Activated naive CD4-positive, alpha-beta T cell treated with Interleukin-2 at 50 U/mL for 16 hours (primary cell): Measurements from ENCODE around the gene PPT2.
"Not testable (repeated sequence)": the region's sequence is repeated elsewhere in the genome, so short reads cannot be mapped to it uniquely, and the experiment has no call there.

Source experiments
- DNase-seq: peaks from one replicate; pipeline ENCODE4 v3.0.0-alpha.2; 2020

The PPT2 gene

DNA sequence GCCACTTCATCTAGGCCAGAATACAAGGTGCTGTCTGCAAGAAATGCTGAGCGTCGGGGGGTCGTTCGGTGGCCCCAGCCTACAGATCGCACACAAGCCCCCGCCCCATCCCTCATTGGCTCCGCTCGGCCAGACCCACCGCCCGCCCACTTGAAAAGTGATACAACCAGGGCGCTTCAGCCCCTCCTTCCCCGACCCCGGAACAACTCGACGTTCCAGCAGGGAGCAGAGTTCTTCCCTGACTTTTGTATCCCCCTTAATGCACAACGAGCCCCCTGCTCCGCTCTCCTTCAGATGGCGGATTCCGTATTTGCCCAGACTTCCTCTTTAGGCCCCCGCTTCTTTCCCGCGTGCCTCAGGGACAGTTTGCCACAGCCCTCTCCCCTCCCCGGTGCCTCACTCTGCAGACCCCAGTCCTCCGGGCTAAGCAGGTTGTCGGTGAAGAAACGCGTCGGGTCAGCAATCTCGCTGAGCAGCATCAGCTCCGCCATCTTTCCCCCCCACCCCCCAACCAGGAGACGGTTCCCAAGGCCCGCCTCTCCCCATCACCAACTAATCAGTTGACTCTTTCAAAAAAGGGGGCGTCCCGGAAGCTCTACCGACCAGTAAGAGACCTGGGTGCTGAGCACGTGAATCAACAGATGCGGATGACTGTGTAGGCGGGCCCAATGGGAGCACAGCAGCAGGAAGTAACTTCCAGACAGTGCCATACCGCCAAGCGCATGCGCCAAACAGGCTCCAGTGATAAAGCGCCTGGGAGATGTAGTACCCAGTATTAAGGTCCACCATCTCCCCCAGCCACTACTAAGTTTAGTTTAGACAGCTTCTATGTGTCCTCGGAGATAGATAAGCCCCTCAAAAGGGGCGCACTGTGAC lies 26.0 kb upstream of the PPT2 start, which contains the start of gene ATF6B:
TSS of gene ATF6B (minus strand) at position 530 of the 876 bp plus-strand sequence. CDS start at position 491, 39 bp downstream.
- DNase-seq = peak; percentile 97

DNA sequence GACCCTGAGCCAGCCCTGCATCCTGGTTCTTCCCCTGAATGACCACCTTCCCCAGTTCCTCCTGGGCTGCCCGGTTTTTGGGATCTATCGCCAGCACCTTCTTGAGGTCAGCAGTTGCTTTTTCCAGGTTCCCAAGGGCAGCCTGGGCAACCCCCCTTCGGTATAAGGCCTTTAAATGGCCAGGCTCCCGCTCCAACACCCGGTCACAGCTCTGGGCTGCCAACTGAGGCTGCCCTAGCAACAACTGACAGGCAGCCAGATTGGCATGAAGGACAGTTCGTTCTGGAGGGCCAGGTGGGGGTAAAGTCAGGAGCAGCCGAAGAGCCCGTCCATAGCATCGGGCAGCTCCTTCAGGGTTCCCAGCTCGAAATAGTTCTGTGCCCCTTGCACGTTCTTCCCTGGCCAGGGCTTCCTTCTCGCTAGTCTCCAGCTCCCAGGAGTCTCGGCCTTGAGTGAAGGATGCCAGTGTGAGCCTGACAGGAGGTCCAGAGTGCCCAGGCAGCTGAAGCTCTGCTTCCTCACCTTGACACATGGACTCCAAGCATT lies 25.1 kb upstream of the PPT2 start:
- DNase-seq = no peak

GRCh38 chr6:32129297-32130088 lies 24.4 kb upstream of the PPT2 start:
- DNase-seq = no peak

DNA sequence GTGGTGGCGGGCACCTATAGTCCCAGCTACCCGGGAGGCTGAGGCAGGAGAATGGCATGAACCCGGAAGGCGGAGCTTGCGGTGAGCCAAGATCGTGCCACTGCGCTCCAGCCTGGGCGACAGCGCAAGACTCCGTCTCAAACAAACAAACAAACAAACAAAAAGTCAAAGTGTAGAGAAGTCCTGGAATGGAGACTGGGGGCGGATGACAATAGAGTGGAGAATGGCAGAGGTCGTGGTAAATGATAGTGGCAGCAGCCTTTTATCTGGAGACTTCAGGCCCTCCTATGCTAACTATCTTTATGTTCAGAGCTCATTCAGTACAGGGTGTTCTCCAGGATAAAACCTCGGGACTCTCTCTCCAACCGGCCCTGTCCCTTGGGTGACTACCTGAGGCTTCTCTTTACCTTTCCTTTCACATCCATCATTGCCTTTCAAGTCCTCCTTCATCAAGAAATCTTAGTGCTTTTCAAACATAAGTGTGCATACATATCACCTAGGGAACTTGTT lies 22.4 kb upstream of the PPT2 start:
- DNase-seq = no peak

- DNase-seq = no peak
Observed at GRCh38 chr6:32132110-32132509, 21.8 kb upstream of the PPT2 start.

DNA sequence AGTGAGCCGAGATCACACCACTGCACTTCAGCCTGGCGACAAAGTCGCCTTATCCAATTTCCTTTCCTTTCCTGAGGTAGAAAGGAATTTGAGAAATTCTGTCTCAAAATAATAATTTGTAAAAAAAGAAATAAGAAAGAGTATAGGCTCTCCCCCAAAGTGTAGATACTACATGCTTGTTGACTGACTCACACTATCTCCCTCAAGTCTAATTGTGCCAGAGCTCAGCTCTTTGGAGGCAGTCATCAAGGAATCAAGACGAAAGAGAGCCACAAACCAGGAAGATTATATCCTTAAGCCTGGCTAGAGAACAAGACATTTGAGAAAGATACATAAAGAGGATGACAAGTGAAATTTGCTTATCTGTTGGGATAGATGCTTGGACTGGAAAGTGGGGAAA lies 20.2 kb upstream of the PPT2 start:
- no peak for DNase-seq

DNA sequence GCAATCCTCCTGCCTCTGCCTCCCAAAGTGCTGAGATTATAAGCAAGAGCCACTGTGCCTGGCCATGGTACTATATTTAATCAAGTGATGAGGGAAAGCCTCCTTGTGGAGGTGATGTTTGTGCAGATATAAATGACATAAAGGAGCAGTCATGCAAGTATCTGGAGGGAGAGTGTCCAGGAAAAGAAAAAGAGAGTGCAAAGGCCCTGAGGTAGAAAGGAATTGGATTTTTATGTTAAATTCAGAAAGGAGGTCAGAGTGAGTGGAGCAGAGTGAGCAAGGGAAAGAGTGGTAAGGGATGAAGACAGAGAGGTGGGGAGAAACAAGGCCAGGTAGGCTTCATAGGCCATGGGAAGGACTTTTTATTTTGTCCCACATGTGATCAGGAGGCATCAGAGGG lies 16.5 kb upstream of the PPT2 start:
- DNase-seq = no peak

DNA sequence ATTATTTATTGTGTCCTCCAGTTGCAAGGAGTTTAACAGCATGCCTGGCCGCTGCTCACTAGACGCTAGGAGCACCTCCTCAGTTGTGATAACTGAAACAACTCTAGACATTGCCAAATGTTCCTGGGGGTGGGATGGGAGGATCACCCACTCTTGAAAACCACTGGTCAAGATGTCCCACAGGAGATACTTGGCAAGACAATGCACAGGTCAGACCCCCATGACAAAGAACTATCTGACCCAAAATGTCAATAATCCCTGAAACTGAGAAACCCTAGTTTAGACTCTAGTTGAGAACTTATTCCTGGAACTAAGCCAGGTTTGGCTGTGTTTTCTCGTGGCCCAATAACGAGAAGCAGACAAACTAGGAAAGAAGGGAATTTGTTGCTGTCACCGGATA lies 14.4 kb upstream of the PPT2 start:
- no peak for DNase-seq

DNA sequence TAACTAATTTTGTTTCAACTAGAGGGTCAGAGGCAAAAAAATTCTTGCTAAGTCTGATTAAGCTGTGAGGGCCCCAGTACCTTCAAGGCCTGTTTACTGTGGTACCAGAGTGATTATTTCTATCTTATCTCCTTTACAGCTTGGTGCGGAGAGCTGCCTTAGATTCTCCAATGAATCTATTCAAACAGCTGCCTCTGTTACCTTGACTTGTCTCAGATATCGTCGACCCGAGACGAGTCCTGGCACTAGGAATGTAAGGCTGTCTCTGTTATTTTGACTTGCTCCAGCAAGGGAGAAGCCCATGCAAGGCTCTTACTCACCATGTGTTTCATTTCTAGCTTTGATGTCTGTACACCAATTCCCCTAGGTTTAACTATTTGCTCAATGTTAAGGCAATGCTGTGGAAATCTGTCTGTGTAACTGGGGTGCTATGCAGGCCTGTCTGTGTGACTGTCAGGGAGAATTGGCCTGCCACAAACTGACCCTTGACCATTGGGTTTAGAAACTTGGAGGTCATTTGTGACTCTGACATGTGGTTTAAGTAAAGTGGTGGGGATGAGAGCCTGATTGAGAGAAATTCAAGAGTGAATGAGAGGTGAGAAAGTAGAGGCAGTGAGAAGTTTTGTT lies 13.4 kb upstream of the PPT2 start:
- DNase-seq = no peak

DNA sequence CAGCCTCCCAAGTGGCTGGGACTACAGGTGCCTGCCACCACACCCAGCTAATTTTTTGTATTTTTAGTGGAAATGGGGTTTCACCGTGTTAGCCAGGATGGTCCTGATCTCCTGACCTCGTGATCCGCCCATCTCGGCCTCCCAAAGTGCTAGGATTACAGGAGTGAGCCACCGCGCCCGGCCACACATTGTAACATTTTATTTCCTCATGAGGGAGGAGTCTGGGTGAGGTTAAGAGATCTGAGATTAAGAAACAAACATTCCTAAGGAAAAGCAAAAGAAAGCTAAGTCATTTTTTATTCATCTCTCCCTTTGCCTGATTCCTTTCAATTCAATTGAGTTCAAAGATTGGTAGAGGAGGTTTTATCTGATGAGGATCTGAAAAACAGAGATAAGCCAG lies 9.7 kb upstream of the PPT2 start:
- not testable (repeated sequence) for DNase-seq

GRCh38 chr6:32146287-32146686 lies 7.7 kb upstream of the PPT2 start:
- DNase-seq = no peak

- no peak for DNase-seq
Observed at GRCh38 chr6:32146687-32147086, 7.3 kb upstream of the PPT2 start.

DNA sequence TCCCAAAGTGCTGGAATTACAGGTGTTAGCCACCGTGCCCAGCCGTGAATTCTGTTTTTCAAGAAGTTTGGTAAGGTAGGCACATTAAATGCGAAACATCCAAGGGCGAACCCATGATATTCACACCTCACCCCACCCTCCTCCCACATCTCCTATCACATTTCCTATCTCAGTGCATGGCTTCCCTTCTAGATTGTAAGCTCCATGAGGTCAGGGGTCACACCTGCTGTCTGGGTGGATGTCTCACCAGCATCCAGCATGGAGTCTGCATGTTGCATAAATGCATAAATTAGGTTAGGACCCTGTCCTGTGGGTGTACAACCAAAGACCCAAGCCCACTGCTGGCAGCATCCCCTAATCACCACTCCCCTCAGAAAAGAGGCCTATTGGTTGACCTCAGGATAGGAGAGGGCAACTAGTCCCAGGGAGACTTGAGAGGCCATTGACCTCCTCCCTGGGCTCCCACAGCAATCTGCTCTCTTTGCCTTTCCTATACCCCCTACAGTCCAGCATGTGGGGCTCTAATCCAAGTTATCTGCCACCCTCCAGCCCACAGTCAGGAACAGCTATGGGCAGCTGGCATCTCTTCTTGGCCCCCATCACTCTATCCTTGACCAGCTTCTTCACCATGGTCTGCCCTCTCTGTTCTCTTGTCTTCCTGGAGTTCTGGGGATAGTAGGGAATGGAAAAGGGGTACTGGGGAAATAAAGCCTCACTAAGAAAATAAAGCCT lies 6.4 kb upstream of the PPT2 start:
- DNase-seq = no peak

DNA sequence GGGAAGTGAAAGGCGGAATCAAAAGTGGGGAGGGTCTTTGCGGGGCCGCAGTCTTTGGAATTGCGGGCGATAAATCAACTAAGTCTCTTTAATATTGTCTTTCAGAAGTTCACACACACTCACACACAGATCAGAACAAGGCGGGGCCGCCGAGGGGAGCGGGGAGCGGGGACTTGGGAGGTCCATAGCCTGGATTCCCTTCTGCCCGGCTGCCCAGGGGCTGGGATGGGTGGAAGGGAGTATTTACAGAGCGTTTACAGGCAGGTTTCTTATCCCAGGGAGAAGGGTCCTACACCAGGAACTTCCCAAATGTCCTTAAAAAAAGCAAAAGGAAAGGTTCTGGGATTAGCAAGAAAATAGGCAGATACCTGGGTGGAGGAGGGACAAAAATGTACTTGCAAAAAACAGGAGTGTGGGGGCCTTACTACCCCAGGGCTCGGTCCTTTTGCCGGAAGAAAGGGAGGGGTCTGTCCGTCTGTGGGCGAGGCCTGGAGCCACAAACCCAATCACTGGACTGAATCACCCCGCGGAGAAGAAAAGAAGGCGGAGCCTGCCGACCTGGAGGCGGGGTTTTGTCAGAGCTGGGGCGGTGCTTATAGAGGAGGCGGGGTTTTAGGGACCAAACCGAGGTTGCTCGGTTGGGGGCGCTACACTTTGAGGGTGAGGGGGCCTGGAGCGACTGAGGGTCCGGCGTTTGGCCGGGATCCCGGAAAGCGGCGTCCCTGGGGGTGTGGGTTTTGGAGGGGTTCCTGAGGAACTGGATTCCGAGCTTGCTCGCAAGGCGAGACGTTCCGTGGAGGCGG lies 5.5 kb upstream of the PPT2 start:
- peak; percentile 69 for DNase-seq

GRCh38 chr6:32149092-32149755 lies 4.7 kb upstream of the PPT2 start:
- DNase-seq = no peak

GRCh38 chr6:32149932-32150870 lies 3.7 kb upstream of the PPT2 start:
- no peak for DNase-seq

GRCh38 chr6:32151181-32151862 lies 2.6 kb upstream of the PPT2 start:
- no peak for DNase-seq

DNA sequence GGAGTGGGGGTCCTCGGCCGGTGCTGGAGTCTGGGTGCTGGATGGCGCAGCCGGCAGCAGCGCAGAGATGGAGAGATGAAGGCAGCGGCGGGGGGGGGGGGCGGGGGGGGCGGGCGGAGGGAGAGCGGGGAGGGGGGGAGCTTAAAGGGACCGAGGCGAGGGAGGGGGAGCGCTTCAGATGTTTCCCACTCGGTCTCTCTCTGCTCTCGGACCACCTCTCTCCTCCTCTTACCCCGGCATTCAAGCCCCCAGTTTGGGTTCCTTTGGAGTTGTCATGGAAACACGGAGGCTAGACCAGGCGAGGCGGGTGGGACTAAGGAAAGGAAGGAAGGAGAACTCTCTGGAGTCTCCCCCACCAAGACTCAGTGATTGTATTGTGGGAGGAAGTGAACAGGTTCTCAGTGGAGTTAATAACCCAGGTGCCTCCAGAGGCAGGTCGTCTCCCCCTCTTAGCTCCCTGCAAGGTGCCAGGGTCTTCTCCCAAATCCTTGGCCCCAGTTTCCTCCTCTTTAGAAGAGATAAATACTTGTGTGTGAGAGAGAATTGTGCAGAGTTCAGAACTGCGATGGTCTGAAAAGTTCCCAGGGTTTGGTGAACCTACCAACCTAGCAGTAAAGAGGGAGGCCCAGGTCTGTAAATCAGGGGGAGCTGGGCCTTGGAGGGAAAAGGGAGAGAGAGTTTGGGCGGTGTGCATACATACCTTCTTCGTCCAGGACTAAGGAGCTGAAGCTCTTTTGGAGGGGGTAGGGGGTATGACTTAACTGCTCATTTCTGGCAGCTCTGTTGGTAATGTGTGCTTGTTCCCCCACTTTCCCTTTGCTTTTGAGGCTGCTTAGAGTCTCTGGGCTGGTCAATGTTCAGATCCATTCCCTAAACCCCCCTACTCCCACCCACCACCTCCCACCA lies 1.8 kb upstream of the PPT2 start, which contains the start of gene PRRT1:
TSS of gene PRRT1 (minus strand) at position 77 of the 906 bp plus-strand sequence. CDS start 112 bp downstream, outside the sequence.
- DNase-seq = no peak
